Fibroblast of skin of abdomen (primary cell): ENCODE data around the gene DHRS13.
"Not testable (repeated sequence)": the region's sequence is repeated elsewhere in the genome, so short reads cannot be mapped to it uniquely, and the experiment has no call there.

Experiments
- DNase-seq: peaks from one replicate; pipeline ENCODE4 v3.0.0-alpha.2; 2013

DHRS13 gene

DNA sequence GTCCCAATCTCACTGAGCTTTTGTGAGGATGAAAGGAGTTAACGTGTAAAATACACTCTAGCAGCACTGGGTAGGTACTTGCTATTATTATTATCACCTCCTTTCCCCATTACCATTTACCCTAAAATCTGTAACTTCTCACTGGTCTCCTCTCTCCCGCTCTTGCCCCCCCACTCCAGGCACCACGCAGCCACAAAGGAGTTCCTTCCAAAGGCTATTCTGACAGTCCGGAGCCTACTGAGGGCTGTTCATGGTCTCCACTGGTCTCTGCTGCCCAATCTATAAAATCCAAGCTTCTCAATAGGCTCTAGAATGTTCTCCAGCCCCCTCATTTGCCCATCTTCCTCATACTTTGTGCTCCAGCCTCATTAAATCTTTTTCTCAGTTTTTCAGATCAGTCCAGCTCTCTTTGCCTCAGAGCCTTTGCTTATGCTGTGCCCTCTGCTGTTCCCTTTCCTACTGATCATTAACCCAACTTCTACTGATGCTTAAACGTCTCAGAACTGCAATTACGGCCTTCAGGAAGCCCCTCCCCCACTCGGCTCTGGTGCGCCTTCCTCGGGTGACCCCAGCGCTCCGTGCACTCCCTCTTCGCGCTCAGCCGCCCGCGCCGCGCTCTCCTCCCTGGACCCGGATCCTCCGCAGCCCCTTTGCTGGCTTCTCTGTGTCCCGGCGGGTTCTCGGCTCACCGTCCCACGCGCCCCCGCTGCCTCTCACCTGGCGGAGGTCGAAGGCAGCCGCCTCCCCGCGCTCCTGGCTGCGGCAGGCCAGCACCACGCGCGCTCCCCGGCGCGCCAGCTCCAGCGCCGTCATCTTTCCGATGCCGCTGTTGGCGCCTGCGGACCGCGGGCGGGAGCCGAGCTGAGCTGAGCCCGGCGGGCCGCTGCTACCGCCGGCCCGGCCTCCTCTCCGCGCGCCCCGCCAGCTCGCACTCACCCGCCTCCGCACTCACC, 737 bp downstream of the DHRS13 start:
- peak; percentile 14 for DNase-seq

DNA sequence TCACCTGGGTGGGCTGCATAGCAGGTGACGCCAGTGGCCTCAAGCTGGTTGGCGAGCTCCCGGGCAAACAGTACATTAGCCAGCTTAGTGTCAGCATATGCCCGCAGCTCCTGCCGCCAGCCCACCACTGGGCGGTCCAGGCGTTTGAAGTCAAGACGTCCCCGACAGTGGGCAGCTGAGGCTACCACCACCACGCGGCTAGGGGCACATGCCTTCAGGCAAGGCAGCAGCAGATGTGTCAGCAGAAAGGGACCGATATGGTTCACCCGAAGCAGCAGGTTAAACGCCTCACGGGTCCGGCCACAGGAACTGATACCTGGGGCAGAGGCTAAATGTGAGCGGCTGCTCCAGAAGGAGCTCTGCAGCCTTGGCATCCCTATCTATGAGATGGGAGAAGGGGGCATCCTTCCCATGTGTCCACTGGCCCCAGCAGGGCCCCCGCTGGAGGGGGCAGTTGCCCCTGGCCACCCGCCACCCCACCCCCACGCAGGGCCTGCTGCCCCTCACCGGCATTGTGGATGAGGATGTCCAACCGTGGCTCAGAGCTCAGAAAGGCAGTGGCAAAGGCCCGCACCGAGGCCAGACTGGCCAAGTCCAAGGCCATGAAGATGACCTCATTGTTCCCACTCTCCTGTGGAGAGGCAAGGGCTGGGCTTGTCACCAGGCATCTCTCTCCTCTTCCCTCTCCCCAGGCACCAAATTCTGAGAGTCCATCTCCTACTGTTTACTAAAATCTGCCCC, 1.7 kb downstream of the DHRS13 start:
- DNase-seq, result no peak

DNA sequence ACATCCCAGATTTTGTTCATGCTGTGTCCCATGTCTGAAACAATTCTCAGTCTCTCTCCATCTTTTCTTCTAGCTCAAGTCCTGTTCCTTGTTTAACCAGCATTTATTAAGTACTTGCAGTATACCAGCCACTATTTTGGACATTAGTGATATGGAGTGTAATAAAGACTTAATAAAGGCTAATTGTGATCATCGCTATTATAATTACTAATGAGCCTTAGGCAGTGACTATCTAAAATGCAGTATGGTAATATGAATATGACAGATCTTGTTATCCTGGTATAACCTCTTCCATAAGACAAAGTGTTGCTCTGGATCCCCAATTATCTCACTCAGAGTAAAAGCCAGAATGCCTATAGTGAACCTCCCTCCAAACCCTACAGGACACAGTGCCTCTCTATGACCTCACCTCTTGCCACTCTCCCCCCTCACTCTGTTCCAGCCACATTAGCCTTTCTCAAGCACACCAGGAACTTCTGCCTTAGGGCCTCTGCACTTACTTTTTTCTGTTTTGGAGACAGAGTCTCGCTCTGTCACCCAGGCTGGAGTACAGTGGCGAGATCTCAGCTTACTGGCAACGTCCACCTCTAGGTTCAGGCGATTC, 3.6 kb downstream of the DHRS13 start:
- no peak for DNase-seq

DNA sequence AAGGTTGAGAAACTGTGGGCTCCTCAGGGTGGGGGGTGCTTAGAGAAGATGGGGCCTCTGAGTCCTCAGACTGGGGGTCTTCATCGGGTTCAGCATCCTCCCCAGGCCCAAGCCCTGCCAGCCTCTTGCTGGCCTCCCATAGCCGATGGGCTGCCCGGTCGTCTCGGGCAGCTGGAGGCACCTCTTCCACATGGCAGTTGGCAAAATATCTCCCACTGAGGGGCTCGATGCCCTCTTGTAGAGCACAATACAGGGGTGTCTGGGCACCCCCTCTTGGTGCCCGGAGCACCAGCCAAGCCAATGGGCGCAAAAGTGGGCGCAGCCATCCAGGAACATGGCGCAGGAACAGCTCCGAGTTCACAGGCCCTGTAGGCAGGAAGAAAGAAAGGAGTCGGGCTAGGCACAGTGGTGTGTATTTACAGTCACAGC, 4.3 kb downstream of the DHRS13 start:
- DNase-seq, result no peak

DNA sequence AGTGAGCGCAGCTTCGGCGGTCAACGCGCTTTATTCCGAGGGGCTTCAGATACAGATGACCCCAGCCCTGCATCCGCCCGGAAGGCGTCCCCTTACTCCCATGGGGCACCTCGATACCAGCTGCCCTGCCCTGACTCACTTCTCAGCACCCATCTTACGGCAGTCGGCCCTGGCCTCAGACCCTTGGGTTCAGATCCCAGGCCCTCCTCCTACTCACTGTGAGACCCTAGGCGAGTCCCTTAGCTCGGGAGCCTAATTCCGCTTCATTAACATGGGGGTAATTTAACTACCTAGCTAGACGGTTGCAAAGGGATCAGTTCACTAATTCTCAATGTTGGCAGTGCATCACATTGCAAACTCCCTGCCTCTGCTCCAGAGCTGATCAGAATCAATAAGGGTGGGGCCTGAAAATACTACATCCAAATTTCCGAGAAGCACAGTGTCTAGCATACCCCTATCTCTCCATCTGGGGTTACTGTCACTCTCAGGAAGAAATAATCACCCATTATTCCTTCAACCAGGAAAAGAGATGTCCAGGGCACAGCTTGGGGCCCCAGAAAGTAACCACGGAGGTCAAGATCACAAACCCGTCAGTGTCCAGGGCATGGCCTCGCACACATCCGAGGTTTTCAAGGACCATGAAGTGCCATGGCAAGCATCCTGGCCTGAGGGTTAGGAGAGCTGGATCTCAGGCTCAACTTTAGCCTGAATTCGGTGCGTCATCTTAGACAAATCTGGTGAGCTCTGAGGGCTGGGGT, 4.9 kb downstream of the DHRS13 start:
- no peak for DNase-seq

DNA sequence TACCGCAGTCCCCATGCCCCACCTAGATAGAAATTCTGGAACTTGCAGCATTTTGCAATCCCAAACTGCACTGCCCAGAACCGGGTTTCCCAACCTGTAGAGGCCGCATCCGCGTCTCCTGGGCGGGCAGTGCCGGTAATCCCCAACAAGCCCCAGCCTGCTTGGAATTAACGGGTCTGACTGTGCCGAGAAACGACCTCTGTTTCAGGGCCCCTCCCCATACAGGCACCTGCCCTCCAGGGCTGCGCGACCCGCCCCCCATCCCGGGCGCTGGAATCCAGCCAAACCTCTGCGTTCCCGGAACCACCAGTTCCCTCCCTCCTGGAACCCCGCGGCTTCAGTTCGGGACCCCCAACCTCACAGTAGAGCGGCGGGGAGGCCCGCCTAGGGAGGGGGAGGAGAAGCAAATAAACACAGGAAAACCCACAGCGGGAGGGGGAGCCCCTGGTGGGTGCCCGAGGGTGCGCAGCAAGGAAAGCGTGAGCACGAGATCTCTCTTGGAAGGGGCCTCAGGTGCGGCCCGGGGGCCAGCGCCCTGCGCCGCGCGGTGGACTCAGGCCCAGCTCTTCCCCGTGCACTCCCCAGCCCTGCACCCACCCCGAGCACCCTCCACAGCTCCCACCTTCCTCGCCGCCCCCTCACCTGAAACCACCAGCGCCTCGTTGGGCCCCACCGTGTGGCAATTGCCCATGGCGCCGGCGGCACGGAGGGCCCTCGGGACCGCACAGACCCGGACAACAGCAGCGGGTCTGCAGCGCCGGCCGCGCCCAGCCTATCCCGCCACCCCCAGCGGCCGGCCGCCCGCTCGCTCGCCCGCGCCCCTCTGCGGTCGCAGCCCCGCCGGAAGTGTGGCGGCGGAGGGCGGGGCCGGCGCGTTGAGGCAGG, 5.8 kb downstream of the DHRS13 start, which contains the start of gene FLOT2:
FLOT2 (minus strand) TSS at position 850 of the 885 bp plus-strand sequence; CDS start at position 691, 159 bp downstream.
- DNase-seq, result peak; percentile 23

DNA sequence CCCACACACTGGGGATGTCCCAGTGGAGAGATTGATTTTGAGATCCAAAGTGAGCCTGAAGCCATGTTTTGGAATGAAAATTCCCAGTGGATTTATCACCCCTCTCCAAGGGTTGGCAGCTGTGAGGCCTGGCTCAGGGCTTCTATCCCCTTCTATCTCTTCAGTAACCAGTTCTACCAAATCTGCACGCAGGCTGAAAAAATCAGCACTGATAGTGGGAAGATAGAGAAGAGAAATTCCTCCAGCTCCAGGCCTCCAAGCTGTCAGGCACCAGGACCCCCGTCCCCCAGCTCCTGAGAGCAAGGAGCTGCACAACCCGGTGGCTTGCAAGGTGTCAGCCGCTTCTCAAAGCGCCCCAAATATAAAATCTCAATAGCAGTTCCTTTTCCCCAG, 6.4 kb downstream of the DHRS13 start:
- DNase-seq, result no peak

DNA sequence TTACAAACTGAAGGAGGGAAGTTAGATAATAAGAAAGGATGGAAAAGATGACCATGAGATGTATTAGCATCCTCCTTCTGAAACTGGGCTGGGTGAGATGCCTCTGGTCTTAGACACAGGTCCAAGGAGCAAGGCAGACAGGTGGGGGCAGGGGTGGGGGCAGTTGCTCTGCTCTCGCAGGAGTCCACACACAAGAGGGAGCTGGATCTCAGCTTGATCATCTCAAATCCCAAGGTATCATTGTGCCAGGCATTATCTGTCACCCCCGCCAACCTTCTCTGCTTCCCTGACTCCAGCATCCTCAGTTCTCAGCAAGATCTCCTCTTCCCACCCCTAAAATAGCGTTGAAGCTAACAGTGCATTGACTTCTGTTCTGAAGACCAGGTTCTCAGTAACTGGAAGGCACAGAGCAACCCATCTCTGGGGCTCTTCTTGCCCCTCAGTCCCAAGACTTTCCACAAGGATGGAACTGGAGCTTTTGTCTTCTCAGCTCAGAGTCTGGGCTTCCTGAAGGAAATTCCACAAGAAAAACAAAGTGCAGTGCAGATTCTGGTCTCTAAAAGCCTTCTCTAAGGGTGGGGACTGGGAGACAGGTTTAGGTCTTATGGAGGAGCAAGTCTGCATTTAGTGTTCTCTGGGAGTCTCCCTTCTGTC, 7.0 kb downstream of the DHRS13 start:
- DNase-seq, result no peak

DNA sequence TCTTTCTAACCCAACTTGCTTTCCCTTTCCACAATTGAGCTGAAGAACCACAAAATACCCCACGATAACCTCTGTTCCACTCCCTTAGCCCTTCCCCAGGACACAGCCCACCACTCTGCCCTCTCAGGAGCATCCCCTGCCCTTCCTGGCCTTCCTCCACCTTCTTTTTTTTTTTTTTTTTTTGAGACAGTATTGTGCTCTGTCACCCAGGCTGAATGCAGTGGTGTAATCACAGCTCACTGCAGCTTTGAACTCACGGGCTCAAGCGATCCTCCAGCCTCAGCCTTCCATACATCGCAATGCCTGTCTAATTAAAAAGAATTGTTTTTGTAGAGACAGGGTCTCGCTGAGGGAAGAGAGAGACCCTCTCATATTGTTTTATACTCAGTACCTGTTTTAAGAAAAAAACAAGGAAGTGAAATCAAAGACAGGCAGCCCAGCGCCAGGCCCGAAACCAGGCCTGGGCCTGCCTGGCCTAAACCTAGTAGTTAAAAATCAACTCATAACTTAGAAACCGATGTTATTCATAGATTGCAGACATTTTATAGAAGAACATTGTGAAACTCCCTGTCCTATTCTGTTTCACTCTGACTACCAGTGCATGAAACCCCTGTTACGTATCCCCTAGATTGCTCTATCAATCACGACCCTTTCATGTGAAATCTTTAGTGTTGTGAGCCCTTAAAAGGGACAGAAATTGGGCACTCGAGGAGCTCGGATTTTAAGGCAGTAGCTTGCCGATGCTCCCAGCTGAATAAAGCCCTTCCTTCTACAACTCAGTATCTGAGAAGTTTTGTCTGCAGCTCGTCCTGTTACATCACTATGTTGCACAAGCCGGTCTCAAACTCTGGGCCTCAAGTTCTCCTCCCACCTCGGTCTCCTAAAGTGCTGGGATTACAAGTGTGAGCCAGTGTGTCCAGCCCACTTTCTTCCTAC, 9.4 kb downstream of the DHRS13 start:
- not testable (repeated sequence) for DNase-seq

DNA sequence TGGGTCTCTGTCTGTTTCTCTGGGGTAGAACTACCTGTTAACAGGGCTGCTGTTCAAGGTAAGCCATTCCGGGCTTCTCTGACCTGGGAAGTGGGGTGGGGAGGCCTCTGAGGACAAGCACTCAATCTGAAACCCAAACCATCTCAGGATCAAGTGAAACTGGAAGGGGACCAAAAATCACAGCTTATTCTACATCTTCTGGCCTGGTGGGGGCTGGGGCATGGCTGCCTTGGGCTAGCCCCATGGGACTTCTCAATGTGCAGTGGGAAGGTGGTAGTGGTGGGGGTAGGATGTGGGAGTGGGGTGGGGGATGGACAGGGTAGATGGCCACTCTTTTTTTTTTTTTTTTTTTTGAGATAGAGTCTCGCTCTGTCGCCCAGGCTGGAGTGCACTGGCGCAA, 10.9 kb downstream of the DHRS13 start:
- DNase-seq, result no peak

DNA sequence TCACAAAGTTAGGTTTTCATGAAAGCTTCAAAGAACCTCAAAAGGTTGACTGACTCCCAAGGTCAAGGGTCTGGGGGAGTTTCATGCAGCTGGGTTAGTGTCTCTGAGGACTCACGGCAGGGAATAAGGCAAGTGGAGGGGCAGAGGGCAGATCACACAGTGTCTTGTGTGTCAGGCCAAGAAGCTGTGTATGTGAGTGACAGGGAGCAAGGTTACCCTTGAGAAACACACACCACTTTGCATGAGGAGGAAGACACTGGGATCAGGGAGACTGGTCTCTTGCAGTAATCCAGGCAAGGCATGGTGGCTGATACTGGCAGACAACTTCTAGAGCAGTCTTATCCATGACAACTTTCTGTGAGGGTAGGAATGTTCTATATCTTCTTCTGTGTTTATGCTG, 11.7 kb downstream of the DHRS13 start:
- no peak for DNase-seq

DNA sequence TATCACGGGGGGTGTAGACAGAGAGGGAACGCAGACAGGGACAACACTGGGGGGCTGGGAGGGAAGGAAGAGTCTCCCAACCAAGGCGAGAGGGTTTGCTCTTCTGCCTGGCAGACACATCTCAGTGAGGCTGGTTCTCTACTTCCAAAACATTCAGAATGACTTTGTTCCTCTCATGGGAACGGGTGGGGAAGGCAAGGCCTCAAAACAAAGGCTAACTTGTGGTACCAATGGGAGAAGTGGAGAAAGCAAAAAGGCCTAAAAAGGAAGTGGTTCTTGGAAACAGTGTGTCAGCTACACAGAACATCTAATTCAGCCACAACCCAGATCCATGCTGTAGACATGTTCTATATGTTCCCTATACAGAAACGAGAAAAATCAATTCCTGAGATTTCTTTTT, 12.9 kb downstream of the DHRS13 start:
- no peak for DNase-seq

DNA sequence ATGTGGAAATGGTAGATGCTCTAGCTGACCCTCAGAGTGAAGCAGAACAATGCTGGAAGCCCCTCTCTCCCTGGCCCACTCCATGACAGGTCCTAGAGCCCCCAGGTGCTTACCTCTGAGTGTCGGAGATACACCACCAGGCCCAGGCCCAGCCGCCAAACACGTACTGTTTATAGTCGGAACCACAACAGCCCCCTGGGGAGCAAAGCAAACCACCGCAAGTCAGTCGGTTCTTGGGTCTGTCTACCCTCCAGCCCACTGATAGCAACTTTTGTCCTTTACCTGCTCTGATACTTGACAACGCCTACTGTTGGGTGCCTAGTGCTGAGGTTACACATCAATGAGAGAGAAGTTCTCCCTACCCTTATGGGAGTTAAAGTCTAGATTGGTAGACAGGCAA, 14.0 kb downstream of the DHRS13 start:
- DNase-seq, result no peak

DNA sequence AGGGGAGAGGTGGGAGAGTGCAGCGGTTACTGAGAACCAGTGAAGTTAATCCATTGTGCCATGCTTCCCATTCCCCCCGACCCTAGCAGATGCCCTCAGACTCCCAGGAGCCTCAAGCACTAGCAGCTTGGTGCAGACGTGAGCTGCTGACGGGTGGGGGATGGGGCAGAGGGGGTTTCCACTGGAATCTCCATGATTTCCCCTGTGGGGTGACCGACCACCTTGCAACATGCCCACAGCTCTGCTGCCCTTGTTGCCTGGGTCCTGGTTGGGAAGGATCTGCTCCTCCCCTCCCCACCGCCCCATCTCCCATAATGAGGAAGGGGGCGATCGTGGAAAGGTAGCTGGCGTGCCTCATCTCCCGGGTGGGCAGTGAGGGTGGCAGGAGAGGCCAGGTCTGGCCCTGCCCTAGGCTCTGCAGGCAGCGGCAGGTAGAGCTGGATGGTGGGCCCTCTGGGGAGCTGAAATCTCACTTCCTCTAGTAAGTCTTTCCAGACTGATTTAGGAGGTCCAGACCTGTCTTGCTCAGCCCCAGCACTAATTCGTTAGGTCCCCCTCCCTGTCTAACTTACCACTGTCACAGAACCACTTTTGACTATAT, 14.9 kb downstream of the DHRS13 start:
- no peak for DNase-seq

DNA sequence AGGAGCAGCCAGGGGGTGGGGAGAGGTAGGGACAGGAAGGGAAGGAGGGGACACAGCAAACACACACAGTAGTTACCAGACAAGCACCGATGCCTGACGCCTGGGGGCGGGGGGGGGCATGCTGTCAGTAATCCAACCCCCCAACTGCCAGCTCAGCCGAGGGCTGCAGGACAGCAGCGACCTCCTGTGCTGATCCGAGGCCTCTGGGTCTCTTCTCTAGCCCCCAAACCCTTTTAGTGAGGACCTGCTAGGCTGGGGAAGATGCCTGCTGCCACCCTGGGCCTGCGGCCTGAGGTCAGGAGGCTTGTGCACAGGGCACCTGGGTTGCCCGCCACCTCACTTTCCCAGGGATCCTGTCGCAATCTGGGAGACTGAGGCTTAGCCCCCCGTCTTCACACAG, 16.9 kb downstream of the DHRS13 start:
- no peak for DNase-seq

DNA sequence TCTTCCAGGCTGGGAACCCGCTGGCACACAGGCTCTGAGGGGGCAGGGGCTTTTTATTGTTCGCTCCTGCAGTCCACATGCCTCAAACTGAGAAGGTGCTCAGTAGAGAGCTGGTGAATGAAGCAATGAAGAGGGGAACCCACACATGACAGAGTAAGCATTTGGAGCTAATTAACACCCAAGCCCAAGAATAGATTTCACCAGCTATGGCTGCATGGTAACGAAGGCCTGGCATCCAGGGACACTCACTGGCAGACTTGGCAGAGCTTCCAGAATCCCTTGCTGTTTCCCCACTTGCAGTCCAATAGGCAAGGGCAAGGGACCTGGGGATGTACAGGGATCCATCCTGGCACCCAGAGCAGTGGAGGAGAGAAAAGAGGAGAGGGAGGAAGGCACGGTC, 17.5 kb downstream of the DHRS13 start:
- no peak for DNase-seq

DNA sequence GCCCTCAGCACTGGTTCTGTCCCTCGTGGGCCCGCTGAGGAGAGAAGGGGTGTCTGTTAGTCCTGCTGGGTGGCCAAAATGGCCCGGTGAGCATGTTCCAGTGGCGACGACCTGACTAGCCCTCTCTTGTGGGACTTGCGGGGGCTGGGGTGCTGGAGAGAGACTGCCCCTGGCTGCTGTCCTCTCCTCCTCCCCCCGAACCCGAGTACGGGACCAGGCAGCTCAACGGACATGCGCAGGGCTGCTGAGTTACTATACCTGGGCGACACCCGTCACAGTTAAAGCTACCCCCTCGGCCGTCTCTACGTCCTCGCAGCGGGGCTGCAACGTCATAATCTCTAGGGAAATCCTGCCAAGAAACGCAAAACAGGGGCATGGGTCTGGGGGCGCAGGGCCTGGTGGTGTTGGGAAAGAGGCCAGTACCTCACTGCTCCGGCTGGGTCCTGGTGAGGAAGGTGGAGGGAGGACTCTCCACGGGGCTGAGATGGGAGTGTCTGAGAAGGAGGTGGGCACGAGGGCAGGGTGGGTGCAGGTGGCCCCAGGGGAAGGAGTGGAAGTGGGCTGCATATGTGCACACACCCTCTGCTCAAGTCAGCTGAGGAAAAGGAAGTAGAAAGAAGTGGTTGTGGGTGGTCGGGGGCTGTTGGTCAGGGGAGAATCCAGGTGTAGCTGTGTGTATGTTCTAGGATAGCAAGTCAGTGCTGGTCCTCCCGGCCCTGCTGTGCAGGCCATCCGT, 18.7 kb downstream of the DHRS13 start:
- no peak for DNase-seq

DNA sequence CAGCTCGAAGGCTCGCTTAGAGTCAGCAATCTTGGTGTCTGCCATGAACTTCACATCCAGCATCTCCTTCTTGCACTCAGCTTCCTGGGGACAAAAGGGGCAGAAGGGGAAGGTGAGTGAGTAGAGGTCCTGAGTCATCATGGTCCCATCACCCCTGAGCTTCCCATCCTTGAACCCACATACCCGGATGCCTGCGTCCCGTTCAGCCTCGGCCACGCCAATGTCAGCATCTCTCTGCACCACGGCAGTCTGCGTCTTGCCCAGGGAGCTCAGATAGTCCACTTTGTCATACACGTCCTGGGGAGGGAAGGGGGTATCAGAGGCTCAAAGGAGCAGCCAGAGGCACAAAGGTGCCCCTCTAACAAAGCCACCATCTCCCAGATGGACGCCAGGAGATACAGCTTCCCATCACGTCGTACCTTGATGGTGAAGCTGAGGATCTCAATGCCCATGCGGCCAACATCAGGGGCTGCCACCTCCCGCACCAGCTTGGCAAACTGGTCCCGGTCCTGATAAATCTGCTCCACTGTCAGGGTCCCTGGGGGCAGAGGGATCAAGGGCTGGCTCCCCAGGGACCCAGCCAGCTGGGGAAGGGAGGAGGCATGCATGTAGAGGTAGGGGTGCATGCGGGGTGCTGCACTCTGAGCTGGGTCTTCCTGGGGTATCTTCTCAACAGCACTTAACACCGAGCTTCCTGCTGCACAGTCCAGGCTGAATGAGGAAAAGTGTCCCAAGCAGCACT, 20.6 kb downstream of the DHRS13 start:
- DNase-seq, result no peak
